ENCODE data around the gene POLD1. TPM values are rescaled to one million over a fixed set of nuclear protein-coding genes. Genes with fewer than 3 reads are reported as not detected.

The POLD1 gene
- total RNA-seq, 4 donors from 2014 or later = 7.2 to 13.7 (median 10.3) TPM

DNA sequence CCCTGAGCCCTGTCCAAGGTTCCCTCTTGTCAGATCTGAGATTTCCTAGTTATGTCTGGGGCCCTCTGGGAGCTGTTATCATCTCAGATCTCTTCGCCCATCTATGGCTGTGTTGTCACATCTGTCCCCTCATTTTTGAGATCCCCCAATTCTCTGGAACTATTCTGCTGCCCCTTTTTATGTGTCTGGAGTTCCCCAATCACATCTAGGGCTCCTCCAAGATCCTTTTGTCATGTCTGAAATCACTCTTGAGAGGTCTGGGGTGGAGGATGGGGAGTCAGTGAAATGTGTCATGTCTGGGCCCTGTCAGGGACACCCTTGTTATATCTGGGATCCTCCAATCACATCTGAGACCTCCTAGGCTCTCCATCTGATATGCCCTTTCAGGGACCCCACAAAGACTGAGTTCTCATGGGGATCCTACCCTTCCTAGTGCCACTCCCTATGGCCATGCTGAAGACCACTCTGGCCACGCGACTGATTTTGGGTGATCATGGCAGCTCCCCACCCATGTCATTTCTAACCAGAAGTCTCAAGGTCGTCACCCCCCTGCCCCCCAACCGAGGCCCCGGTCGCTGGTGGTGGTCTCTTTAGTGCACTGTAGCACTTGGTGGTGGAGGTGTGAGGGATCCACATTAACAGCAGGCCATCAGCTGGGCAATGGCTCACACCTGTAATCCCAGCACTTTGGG lies 44.8 kb downstream of the POLD1 start:
- no peaks in the 10 kb centered on the region for H3K9me3 ChIP-seq
- no peak overlapping the region for H3K4me3 ChIP-seq
- peaks cover 0 to 30% (median 7%) of the 10 kb centered on the region in 3 donors for H3K4me1 ChIP-seq
- 80 to 100% methylated on average over 1 of the region's 7 CpGs for WGBS, 2 donors (ENCODE audit: low coverage in 1 of 2)
- no peaks in the 10 kb centered on the region for H3K36me3 ChIP-seq
- no peak for ATAC-seq
- TF ChIP-seq POLR2A (IDR thresholded peaks at IDR 0.05) (no peak), EP300 (IDR thresholded peaks at IDR 0.05) (no peak), POLR2AphosphoS5 (IDR thresholded peaks at IDR 0.05) (no peak)
- TF ChIP-seq, protein P1, sequence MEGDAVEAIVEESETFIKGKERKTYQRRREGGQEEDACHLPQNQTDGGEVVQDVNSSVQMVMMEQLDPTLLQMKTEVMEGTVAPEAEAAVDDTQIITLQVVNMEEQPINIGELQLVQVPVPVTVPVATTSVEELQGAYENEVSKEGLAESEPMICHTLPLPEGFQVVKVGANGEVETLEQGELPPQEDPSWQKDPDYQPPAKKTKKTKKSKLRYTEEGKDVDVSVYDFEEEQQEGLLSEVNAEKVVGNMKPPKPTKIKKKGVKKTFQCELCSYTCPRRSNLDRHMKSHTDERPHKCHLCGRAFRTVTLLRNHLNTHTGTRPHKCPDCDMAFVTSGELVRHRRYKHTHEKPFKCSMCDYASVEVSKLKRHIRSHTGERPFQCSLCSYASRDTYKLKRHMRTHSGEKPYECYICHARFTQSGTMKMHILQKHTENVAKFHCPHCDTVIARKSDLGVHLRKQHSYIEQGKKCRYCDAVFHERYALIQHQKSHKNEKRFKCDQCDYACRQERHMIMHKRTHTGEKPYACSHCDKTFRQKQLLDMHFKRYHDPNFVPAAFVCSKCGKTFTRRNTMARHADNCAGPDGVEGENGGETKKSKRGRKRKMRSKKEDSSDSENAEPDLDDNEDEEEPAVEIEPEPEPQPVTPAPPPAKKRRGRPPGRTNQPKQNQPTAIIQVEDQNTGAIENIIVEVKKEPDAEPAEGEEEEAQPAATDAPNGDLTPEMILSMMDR (IDR thresholded peaks at IDR 0.05) = no peak
- H3K27me3 ChIP-seq = peaks cover 51% of the 10 kb centered on the region
- no peak overlapping the region for H3K27ac ChIP-seq

DNA sequence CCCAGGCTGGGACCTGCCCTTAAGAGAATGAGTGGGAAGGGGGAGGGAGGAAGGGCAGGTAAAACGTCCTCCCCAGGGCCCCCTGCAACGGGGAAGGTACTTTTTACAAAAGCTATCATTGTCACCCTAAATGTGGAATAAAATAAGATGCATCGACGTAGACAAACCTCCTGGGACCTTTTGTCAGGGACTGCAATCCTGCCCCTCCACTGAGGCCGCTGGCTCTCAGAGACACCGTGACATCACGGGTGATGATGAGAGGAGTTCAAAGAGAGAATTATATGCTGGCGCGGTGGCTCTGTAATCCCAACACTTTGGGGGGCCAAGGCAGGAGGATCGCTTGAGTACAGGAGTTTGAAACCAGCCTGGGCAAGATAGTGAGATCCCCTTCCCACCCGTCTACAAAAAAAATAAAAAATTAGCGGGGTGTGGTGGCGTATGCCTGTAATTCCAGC lies 46.8 kb downstream of the POLD1 start:
- no peak overlapping the region for H3K27ac ChIP-seq
- no peak for ATAC-seq
- no peaks in the 10 kb centered on the region for H3K9me3 ChIP-seq
- H3K27me3 ChIP-seq = peaks cover 66% of the 10 kb centered on the region
- H3K4me1 ChIP-seq = peaks cover 0 to 30% (median 7%) of the 10 kb centered on the region in 3 donors
- no peak for TF ChIP-seq EP300 (IDR thresholded peaks at IDR 0.05)
- no peak for TF ChIP-seq POLR2A (IDR thresholded peaks at IDR 0.05)
- TF ChIP-seq, protein P1 (IDR thresholded peaks at IDR 0.05) = no peak
- TF ChIP-seq POLR2AphosphoS5 (IDR thresholded peaks at IDR 0.05) = no peak
- 24 to 38% methylated on average over 9 to 13 of the region's 13 CpGs for WGBS, 2 donors (ENCODE audit: low coverage in 1 of 2)
- no peaks in the 10 kb centered on the region for H3K36me3 ChIP-seq
- peak overlapping the region in 1 of 2 donors; percentile 67 for H3K4me3 ChIP-seq

DNA sequence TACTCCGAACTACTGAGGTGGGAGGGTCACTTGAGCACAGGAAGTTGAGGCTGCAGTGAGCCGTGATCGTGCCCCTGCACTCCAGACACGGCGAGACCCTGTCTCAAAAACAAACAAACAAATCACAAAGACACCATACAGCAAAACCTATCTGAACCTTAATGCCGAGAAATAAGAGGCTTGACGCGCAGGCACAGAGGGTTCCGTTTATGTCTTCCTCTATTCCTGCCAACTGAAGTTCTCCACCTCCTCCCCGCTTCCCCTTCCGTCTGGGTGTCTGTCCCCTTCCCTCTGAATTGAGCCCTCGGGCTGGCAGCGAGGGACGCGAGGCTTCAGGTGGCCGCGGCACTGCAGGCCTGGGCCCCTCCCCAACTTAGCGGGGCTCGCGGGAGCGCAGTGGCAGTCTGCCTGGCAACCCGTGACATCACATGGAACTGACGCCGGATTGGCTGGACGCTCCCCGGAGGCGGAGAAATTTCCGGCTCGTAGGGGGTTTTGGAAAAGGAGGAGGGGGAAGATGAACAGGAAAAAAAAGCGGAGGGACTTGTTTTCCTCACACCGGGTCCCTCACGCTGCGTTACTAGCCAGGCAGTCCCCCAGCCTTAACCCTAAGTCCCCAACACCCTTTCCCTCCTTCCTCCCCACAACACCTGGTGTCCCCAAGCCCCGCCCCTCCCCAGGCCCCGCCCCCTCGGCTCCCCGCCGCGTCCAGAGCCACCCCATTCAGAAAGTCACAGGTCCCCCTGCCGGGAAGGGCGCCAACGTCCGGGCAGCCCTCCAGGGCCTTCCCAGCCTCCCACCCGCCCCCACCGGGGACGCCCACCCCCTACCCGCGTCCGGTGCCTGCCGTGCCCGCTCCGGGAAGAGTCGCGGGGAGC lies 47.4 kb downstream of the POLD1 start:
- peak; percentile 88 for ATAC-seq
- H3K27me3 ChIP-seq = peaks cover 71% of the 10 kb centered on the region
- WGBS, 2 donors (ENCODE audit: low coverage in 1 of 2) = 0 to 3% methylated on average over 11 of the region's 54 CpGs
- peaks cover 0 to 30% (median 7%) of the 10 kb centered on the region in 3 donors for H3K4me1 ChIP-seq
- H3K9me3 ChIP-seq = no peaks in the 10 kb centered on the region
- peak overlapping the region in 3 of 4 donors; percentile 58 to 72 (median 62) for H3K27ac ChIP-seq
- H3K36me3 ChIP-seq = no peaks in the 10 kb centered on the region
- TF ChIP-seq POLR2A (IDR thresholded peaks at IDR 0.05) (no peak), EP300 (IDR thresholded peaks at IDR 0.05) (no peak), POLR2AphosphoS5 (IDR thresholded peaks at IDR 0.05) (no peak)
- TF ChIP-seq, protein P1 (IDR thresholded peaks at IDR 0.05) = no peak
- peak overlapping the region; percentile 36 to 67 for H3K4me3 ChIP-seq

DNA sequence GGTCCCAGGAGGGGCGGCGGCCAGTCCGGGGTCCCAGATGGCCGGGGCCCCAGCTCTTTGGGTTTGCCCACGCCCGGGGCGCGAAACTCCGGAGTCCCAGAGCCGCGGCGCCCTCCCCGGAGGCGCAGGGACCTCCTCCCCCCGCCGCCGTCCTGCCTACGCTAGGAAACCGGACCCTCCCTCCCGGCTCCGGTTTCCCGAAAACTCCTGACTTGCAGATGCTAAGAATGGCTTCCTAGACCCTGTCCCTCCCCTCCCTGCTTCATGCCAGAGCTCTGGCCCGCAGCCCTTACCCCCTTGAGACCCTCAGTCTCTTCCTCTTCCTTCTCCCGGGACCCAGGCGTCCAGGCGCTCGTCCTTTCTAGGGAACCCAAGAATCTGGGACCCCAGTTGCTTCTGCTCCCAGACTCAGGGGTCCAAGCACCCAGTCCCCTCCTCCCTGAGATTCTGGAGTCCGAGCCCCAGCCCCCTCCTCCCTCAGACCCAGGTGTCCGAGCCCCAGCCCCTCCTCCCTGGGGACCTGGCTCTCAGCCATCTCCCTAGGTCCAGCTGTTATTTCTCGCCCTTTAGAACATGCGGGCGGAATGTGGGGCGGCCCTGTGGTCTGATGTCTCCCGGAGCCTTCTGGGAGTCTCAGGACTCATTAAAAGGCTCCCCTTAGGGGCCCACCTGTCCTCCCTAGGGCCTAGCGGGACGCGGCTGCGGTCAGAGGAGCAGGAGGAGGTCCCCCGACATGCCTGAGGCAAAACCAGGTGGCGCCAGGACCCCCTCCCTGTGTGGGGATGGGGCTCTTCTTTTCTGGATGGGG lies 48.3 kb downstream of the POLD1 start, which contains the start of gene MYBPC2:
Gene MYBPC2 (plus strand): TSS at position 672 of the 808 bp plus-strand sequence. CDS start 62 bp downstream, at position 734.
- Histone ChIP-seq H3K27ac (peak within 1 kb of the TSS in 3 of 4 donors; percentile 58 to 72 (median 62)), H3K36me3 (no peaks in the 10 kb centered on the region), H3K4me3 (peak within 1 kb of the TSS; percentile 36 to 67), H3K4me1 (peaks cover 0 to 30% (median 7%) of the 10 kb centered on the region in 3 donors), H3K9me3 (no peaks in the 10 kb centered on the region), H3K27me3 (peaks cover 74% of the 10 kb centered on the region)
- TF ChIP-seq, protein P1 (IDR thresholded peaks at IDR 0.05) = no peak
- TF ChIP-seq EP300 (IDR thresholded peaks at IDR 0.05) = no peak
- TF ChIP-seq POLR2A (IDR thresholded peaks at IDR 0.05) = no peak
- TF ChIP-seq POLR2AphosphoS5 (IDR thresholded peaks at IDR 0.05) = no peak
- 0% methylated on average over 10 of the region's 40 CpGs; no CpG with 5 or more reads in 1 of the 2 donors for WGBS, 2 donors (ENCODE audit: low coverage in 1 of 2)
- ATAC-seq = no peak

All from gastroesophageal sphincter (tissue), 4 donors.